Caco-2 (cell line): ENCODE measurements around the gene ZNF91. TPM values are rescaled to one million over a fixed set of nuclear protein-coding genes. Genes with fewer than 3 reads are reported as not detected.
A peak's percentile ranks its signal among the peaks of the same experiment; 100 is the strongest.

Experiments used
- BruUV-seq: library from RNA; stranded (reverse); fragments of 400-500 nt; replicated peaks from 2 replicates; lab custom pipeline; 2021; lab: Mats Ljungman, UMichigan
- CTCF ChIA-PET: fragments of 300-600 bp; sonication (Branson Sonifier 250); formaldehyde crosslinking; loops from one replicate; lab custom pipeline; 2022; ENCODE audit warnings: antibody characterized with exemption; lab: Charles Lee
- POLR2A ChIA-PET: fragments of 300-600 bp; sonication (Branson Sonifier 250); formaldehyde crosslinking; loops from one replicate; lab custom pipeline; 2022; ENCODE audit warnings: antibody characterized with exemption; lab: Charles Lee
- DNase-seq, 2 experiments: peaks; one replicate each; pipeline versions ENCODE4 v3.0.0 to v3.0.0-alpha.2; 2020 to 2022
- H3K27me3 ChIP-seq: replicated peaks from 2 replicates; pipeline ENCODE4 v1.6.0; 2011; ENCODE audit warnings: low read length; ENCODE audit not compliant: control insufficient read depth, insufficient read depth
- H3K36me3 ChIP-seq: 2 replicates; pipeline ENCODE4 v1.5.1; 2011; ENCODE audit warnings: low read length; ENCODE audit not compliant: control insufficient read depth, insufficient read depth
- H3K4me1 ChIP-seq: fragments of 250-450 bp; sonication (Bioruptor Pico); 2 replicates; pipeline ENCODE4 v1.5.1; 2020; ENCODE audit warnings: mild to moderate bottlenecking
- H3K4me3 ChIP-seq: 2 replicates; pipeline ENCODE4 v1.5.1; 2011; ENCODE audit warnings: low read depth, mild to moderate bottlenecking, control low read depth, low read length
- H3K9me3 ChIP-seq: fragments of 250-450 bp; sonication (Bioruptor Pico); 2 replicates; pipeline ENCODE4 v1.5.1; 2020; ENCODE audit warnings: mild to moderate bottlenecking, moderate library complexity
- H3K27ac Mint-ChIP-seq: one replicate; pipeline ENCODE4 v1.8.0; 2022; ENCODE audit warnings: mixed read lengths; ENCODE audit not compliant: unreplicated experiment
- H3K27me3 Mint-ChIP-seq: one replicate; pipeline ENCODE4 v1.8.0; 2022; ENCODE audit warnings: mixed read lengths; ENCODE audit not compliant: insufficient read depth, unreplicated experiment
- H3K36me3 Mint-ChIP-seq: one replicate; pipeline ENCODE4 v1.8.0; 2022; ENCODE audit warnings: mild to moderate bottlenecking, mixed read lengths; ENCODE audit not compliant: insufficient read depth, unreplicated experiment
- H3K4me1 Mint-ChIP-seq: one replicate; pipeline ENCODE4 v1.8.0; 2022; ENCODE audit warnings: low read depth, mixed read lengths; ENCODE audit not compliant: unreplicated experiment
- H3K4me3 Mint-ChIP-seq: one replicate; pipeline ENCODE4 v1.8.0; 2022; ENCODE audit warnings: mild to moderate bottlenecking, moderate library complexity, mixed read lengths; ENCODE audit not compliant: unreplicated experiment
- H3K9me3 Mint-ChIP-seq: one replicate; pipeline ENCODE4 v1.8.0; 2022; ENCODE audit warnings: mixed read lengths; ENCODE audit not compliant: unreplicated experiment
- CTCF ChIP-seq, 2 experiments: fragments of 200-600 bp in 1 of 2; IDR thresholded peaks; 1 replicate in 1 of 2; 2 replicates in 1 of 2; pipeline versions ENCODE4 v1.5.1 to v1.8.0; 2011 to 2022; ENCODE audit warnings: antibody characterized with exemption in 1 of 2, control low read depth in 1 of 2, inconsistent platforms in 1 of 2, low read depth in 1 of 2, low read length in 1 of 2, mild to moderate bottlenecking in 1 of 2, moderate library complexity in 1 of 2; ENCODE audit not compliant: insufficient read depth in 1 of 2, severe bottlenecking in 1 of 2, unreplicated experiment in 1 of 2
- intact Hi-C: fragments of 100-400 bp; cut with micrococcal nuclease; formaldehyde crosslinking; loops from one replicate; pipeline ENCODE4 v1.10.0; 2022; ENCODE audit not compliant: unreplicated experiment
- total RNA-seq: library from RNA; stranded (reverse); gene quantifications from 2 replicates; pipeline ENCODE4 v1.2.3, GENCODE V29; 2022

Gene ZNF91
- total RNA-seq, 1 experiment from 2014 or later = 23.7 TPM

- ChIA-PET POLR2A (no interaction called here), CTCF (no interaction called here)
- H3K4me3 ChIP-seq = no peak overlapping the region
- H3K9me3 ChIP-seq = peaks cover 24% of the 10 kb centered on the region
- H3K4me1 ChIP-seq = no peaks in the 10 kb centered on the region
- no peaks in the 10 kb centered on the region for H3K4me1 Mint-ChIP-seq
- no peak overlapping the region for H3K4me3 Mint-ChIP-seq
- H3K27ac Mint-ChIP-seq = no peak overlapping the region
- intact Hi-C loops = no loop called here
- H3K27me3 Mint-ChIP-seq = no peaks in the 10 kb centered on the region
- peaks cover 79% of the 10 kb centered on the region for H3K9me3 Mint-ChIP-seq
- BruUV-seq = no TSS peak
- H3K36me3 Mint-ChIP-seq = peaks cover 77% of the 10 kb centered on the region
- DNase-seq = no peak
- no peaks in the 10 kb centered on the region for H3K27me3 ChIP-seq
- H3K36me3 ChIP-seq = peaks cover 3% of the 10 kb centered on the region; the same call in 1 of the 2 replicates
- TF ChIP-seq CTCF (IDR thresholded peaks at IDR 0.05; ENCODE audit: insufficient read depth in 1 of 2, low read depth in 1 of 2, low read length in 1 of 2, severe bottlenecking in 1 of 2, unreplicated experiment in 1 of 2) = no peak
These were observed 43.5 kb downstream of the ZNF91 start for GRCh38 chr19:23351806-23352205.

GRCh38 chr19:23346696-23347095, 48.6 kb downstream of the ZNF91 start:
- BruUV-seq = no TSS peak
- peaks cover 5% of the 10 kb centered on the region; the same call in 1 of the 2 replicates for H3K36me3 ChIP-seq
- H3K9me3 ChIP-seq = 0 out of 2 replicates have a peak, but pooled peaks cover 13% of the 10 kb centered on the region

GRCh38 chr19:23345838-23346237, 49.4 kb downstream of the ZNF91 start:
- Mint-ChIP-seq H3K4me1 (no peaks in the 10 kb centered on the region), H3K9me3 (peaks cover 37% of the 10 kb centered on the region), H3K36me3 (peaks cover 61% of the 10 kb centered on the region), H3K27me3 (no peaks in the 10 kb centered on the region), H3K4me3 (no peak overlapping the region), H3K27ac (no peak overlapping the region)
- ChIA-PET POLR2A (no interaction called here), CTCF (no interaction called here)
- H3K36me3 ChIP-seq = peaks cover 5% of the 10 kb centered on the region; the same call in 1 of the 2 replicates
- no TSS peak for BruUV-seq
- peaks cover 5% of the 10 kb centered on the region; the same call in 1 of the 2 replicates for H3K4me1 ChIP-seq
- TF ChIP-seq CTCF (IDR thresholded peaks at IDR 0.05; ENCODE audit: insufficient read depth in 1 of 2, low read depth in 1 of 2, low read length in 1 of 2, severe bottlenecking in 1 of 2, unreplicated experiment in 1 of 2) = peak in 1 of 2 experiments; percentile 14
- no peaks in the 10 kb centered on the region for H3K27me3 ChIP-seq
- H3K9me3 ChIP-seq = 0 out of 2 replicates have a peak, but pooled peaks cover 20% of the 10 kb centered on the region
- DNase-seq = no peak
- intact Hi-C loops = no loop called here
- no peak overlapping the region for H3K4me3 ChIP-seq

More at GRCh38 chr19:23346696-23347095, 48.6 kb downstream of the ZNF91 start:
- Mint-ChIP-seq H3K4me1 (no peaks in the 10 kb centered on the region), H3K27me3 (no peaks in the 10 kb centered on the region), H3K4me3 (no peak overlapping the region), H3K27ac (no peak overlapping the region), H3K36me3 (peaks cover 70% of the 10 kb centered on the region), H3K9me3 (peaks cover 43% of the 10 kb centered on the region)
- DNase-seq = no peak
- H3K27me3 ChIP-seq = no peaks in the 10 kb centered on the region
- TF ChIP-seq CTCF (IDR thresholded peaks at IDR 0.05; ENCODE audit: insufficient read depth in 1 of 2, low read depth in 1 of 2, low read length in 1 of 2, severe bottlenecking in 1 of 2, unreplicated experiment in 1 of 2) = no peak
- ChIA-PET CTCF (no interaction called here), POLR2A (no interaction called here)
- intact Hi-C loops = no loop called here
- H3K4me3 ChIP-seq = no peak overlapping the region
- peaks cover 2% of the 10 kb centered on the region; the same call in 1 of the 2 replicates for H3K4me1 ChIP-seq
